Right ventricle myocardium inferior (tissue), 1 donor: Measurements from ENCODE around the gene ESR2. TPM values are rescaled to one million over a fixed set of nuclear protein-coding genes. Genes with fewer than 3 reads are reported as not detected.
"Not testable (repeated sequence)": the region's sequence is repeated elsewhere in the genome, so short reads cannot be mapped to it uniquely, and the experiment has no call there.

Source experiments
- ATAC-seq: fragments of 200-7000 bp; cut with Tn5 transposase; one replicate; pipeline ENCODE4 v1.9.1; 2020; ENCODE audit warnings: mild to moderate bottlenecking, moderate library complexity
- DNase-seq: peaks from one replicate; pipeline ENCODE4 v3.0.0; 2021; ENCODE audit errors: missing footprints
- intact Hi-C: fragments of 100-400 bp; cut with DNase I; formaldehyde crosslinking; loops from one replicate; pipeline ENCODE4 v1.11.0; 2022
- total RNA-seq: library from RNA; stranded (reverse); fragmentation: NEBNext Ultra II Directional; extraction: Animal tissue kit (Norgen Biotek cat#: 25700); gene quantifications from one replicate; pipeline ENCODE4 v1.2.1, GENCODE V29; 2021
- donor health status: DM: no; HTN: yes; CAD: no; lungs with severe emphysema.

ESR2 gene
- total RNA-seq, 1 donor from 2014 or later: 0.78 TPM

DNA sequence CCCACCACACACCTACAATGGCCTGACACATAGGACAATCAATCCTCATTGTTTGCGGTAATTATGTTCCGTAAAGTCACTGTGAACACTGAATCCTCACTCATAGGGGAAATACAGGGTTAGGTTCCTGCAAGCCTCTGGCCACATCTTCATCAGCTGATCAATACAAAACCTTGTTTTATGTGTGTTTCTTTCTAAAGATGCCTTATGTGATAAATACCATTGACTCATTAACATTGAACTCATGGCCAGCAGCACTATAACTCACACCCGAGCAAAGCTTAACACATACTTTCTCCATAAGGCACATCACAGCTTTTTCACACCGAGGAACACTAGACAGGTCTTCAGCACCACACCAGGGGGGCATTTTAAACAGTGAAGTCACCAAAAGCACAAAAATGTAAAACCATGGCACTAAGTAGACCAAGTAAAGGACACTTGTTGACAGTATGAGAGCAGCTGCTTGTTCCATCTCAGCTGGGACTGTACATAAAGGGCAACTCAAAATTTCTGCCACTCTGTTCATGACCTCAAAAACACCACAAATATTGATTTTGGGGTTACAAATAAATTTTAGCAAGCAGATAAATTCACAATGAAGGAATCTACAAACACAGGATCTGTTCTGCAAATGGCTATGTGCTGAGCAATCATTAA, 60.5 kb downstream of the ESR2 start:
- DNase-seq (no peak), ATAC-seq (no peak)
- intact Hi-C loops: no loop called here

DNA sequence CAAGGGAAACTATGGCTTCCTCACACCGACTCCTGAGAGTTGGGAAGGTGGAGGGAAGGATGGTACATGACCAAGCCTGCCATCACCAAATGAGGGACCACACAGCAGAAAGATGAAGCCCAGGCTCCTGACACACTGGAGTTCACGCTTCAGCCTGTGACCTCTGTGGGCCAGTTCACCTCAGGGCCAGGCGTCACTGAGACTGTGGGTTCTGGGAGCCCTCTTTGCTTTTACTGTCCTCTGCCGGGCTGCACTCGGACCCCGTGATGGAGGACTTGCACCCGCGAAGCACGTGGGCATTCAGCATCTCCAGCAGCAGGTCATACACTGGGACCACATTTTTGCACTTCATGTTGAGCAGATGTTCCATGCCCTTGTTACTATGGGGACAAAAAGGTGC, 61.2 kb downstream of the ESR2 start:
- intact Hi-C loops: no loop called here

DNA sequence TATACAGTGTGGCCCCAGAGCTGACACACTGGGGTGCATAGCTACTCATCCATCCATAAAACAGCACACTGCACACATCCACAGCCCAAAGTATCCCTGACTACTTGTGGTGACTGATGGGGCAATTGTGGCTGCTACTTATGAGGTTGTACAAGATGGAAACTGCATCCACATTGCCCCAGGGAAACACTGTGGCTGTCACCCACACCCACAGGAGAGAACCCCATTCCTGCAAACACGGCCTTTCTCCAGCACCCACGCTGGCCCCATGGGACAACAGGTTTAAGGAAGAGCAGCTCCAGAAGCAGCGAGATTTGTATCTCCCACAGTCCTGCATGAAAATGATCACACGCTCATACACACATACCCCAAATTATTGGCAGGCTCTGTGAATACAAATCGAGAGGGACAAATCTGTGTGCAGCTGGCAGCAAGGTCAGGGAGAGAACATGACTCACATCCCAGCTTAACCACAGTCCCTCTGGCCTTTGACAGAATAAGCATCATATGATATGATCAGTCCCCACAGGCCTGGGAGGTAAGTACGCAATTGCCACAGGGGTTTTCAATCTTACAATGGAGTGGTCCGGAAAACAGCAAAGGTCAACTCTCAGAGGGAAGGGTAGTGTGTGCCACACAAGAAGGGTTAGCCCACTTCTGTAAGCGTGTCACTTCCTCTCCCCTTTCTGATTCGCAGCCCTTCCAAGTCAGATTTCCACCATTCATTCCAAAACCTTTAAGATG, 61.9 kb downstream of the ESR2 start:
- intact Hi-C loops: no loop called here
- peak; percentile 54 for ATAC-seq
- no peak for DNase-seq

More for the DNA sequence above, 61.2 kb downstream of the ESR2 start:
- DNase-seq: no peak
- no peak for ATAC-seq

DNA sequence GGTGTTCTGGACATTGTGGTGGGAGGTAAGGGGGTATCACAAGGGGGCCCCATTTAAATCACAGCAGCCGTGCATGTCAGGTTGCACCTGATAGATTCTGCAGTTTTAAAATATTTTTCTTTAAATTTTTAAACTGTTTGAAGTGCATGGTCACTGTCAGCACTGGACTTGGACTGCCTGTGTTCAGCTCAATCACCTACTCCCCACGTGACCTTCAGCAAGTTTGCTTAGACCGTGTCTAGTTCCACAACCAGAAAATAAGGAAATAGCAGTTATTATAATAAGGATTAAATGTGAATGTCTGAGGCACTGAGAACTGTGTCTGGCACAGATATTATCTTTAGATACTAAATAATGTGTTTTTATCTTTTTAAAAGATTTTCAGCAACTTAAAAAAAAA, 64.7 kb downstream of the ESR2 start:
- intact Hi-C loops: no loop called here
- no peak for ATAC-seq
- DNase-seq: no peak

DNA sequence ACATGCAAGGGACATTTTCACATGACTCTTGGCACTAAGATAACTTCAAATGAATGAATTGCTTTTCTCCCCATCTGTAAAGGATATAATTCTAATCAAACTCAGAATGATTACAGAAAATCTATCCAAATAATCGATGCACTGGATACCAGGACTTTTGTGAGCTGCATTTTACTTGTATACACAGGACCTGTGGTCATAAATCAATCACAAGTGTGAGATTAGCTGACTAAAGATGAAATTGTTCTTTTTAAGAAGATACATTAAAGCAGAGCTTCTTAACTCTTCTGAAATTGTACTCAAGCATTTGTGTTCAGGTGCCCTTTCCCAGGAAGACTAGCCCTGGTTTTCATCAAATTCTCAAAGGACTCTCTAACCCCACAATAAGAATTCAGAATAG, 66.3 kb downstream of the ESR2 start:
- ATAC-seq (no peak), DNase-seq (no peak)
- intact Hi-C loops: no loop called here

DNA sequence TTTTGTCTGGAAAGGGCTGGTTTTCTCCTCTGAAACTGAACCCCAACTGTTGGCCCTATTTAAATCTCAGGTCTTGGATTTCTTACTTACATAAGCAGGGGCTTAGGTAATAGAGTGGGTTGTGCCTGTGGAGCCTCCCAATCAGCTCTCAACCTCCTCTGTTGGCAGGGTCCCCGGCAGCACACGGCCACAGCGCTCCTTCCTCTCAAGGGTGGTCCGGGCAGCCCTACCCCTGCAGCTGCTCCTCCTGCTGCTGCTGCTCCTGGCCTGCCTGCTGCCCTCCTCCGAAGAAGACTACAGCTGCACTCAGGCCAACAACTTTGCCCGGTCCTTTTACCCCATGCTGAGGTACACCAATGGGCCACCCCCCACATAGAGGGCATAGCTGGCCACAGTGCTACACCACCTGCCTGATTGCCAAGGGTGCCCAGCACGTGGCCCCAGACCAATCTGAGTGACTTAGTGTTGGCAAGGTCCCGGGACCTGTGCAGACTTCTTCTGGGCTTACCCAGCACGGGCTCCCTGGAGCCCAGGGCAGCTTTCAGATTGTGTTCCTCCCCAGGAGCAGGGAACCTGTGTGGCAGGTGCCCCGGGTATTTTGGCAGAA, 68.9 kb downstream of the ESR2 start:
- intact Hi-C loops: no loop called here
- DNase-seq (no peak), ATAC-seq (peak; percentile 58)

DNA sequence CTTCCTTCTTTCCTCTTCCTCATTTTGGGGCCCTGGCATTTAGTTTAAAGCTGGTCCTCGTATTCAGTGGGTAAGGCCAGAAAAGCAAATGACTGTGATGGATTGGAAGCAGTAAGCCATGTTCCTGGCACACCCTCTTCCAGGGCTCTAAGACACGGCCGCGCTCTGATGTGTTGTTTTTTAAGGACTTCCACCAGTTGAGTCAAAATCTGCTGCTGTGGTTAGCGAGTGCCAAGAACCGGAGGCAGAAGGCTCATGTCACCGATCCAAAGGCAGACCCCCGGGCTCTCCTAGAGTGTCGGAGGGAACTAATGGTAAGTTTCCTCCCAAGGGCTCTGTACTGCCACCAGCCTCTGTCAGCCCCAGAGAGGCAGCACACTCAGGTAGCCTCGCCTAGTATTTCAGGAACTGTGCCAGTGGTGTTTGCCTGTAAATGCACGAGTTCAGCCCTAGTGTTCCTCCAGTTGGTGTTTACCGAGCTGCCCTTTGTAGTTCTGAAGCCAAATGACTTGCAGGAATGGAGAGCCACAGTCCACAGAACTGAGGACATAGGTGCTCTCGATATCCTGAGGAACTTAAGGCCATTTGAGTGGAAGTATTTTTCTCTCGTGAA, 72.7 kb downstream of the ESR2 start:
- no peak for ATAC-seq
- no peak for DNase-seq
- intact Hi-C loops: no loop called here

DNA sequence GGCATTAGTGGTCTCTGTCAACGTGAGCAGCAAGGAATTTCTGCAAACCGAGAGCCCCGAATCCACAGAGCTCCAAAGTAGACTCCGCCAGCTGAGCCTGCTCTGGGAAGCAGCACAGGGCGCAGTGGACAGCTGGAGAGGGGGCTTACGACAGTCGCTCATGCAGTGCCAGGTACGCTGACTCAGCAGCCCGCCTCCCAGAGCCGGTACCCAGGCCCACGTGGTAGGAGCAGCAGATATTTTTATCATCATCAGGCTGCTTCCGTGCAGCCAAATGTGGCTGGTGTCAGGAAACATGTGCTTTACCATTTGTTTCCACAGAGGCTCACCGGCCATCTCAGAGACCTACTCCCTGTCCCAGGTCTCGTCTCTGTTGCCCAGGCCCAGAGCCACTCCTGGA, 73.7 kb downstream of the ESR2 start:
- DNase-seq (peak; percentile 77), ATAC-seq (peak; percentile 79)
- intact Hi-C loops: loop anchor here (1.0 kb wide), 1 partner anchor 23 kb away; no protein-coding TSS in a partner anchor

DNA sequence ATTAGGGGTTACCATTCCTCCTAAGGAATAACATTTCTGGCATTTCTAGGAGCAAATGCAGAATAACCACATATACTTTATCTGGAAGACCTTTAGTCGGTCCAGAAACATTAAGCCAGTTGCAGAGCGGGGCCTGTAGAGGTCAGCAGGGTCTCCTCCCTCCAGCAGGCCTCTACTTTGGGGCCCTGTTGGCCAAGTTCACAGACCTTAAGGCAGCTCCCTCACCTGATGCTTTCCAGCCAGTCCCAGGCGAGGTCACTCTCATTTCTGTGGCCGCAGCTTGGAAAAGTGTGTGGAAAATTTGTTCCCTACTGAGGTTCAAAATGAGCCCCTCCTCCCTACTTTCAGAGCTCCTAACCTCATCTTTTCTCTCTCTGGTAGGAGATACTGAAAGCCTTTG, 74.1 kb downstream of the ESR2 start:
- ATAC-seq (no peak), DNase-seq (no peak)
- intact Hi-C loops: loop anchor here (1.0 kb wide), 1 partner anchor 23 kb away; no protein-coding TSS in a partner anchor

DNA sequence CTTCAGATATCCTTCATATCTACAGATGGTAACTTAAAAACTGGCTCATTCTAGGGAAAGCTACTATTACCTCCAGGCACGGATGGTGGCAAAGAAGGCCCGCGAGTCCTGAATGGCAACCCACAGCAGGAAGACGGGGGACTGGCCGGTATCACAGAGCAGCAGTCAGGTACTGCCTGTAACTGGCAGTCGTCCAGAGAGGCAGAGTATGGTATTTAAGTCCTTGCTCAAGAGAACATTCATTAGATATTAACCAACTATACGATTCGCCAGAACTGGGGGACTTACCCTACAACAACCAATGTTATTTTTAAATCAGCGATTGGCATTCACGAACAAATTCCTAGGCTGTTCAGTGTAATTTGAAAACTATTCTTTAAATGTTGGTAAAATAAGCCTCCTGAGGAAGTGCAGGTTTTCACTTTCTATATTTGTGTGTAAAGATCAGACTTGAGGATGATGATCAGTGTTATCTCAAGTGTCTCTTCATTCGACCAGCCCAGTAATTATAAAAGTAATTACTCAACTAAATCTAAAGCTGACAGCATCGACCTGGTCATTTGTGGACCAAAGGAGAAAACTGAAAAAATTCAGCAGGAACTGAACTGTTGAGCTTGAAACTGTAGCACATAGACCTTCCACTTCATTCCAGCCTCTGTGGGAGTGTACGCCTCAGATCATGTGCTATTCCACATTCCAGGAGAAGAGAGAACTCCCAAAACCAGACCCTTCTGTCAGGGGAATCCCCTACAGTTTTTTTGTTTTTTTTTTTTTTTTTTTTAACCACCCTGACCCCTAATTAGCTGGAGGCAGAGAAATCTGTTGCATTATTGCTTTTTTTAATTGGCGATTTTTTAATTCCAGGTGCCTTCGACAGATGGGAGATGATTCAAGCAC, 75.6 kb downstream of the ESR2 start:
- DNase-seq (no peak), ATAC-seq (peak; percentile 69)
- intact Hi-C loops: no loop called here

DNA sequence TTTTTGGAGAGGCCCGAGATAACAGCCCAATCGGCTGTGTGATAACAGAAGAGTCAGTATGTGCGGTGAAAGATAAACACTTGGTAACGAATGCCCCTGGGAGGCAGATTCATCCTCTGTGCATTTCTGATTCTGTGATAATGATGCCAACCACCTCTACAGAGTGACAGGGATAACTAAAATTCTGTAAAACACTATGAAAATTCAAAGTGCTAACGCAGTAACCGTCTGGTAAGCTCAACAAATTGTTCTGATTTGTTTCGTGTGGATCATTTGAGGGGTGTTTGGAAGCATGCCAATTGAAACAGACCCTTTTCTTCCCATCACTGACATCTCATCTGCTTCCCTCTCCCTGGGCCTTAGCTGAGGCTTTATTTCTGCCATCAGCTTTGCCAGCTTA, 76.3 kb downstream of the ESR2 start:
- intact Hi-C loops: no loop called here
- no peak for DNase-seq
- ATAC-seq: no peak

DNA sequence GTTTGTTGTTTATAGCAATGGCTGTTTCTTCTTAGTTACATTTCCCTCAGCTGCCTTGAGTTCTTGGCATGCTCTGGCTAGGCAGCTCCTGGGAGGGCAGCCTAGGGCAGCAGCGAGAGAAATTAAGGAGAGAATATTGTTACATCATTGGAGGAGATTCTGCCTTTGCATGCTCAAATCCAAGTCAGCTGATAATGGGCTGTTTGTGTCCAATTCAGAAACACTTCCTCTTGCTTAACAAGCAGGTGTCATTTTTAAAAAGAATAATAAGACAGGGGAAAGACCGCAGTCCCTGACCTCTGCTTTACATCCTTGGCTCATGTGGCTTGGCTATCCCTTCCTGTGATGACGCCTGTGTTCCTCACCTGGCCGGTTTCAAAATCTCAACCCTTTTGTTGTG, 76.9 kb downstream of the ESR2 start:
- DNase-seq: no peak
- peak; percentile 20 for ATAC-seq
- intact Hi-C loops: no loop called here

DNA sequence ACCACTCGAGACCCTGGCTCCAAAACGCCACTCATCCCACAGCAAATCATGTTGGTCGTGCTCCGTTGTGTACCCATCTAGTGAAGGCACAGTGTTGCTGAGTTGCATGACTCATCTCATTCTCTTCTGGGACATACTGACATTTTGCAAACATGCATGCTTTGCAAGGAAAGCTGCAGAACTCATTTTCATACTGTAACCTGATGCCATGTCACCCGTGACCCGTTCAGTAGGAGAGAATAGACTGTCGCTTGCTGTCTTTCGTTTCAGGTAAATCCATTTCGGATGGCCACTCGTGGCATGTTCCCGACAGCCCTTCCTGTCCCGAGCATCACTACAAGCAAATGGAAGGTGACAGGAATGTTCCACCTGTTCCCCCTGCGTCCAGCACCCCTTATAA, 78.2 kb downstream of the ESR2 start:
- DNase-seq: no peak
- intact Hi-C loops: no loop called here
- ATAC-seq: no peak

DNA sequence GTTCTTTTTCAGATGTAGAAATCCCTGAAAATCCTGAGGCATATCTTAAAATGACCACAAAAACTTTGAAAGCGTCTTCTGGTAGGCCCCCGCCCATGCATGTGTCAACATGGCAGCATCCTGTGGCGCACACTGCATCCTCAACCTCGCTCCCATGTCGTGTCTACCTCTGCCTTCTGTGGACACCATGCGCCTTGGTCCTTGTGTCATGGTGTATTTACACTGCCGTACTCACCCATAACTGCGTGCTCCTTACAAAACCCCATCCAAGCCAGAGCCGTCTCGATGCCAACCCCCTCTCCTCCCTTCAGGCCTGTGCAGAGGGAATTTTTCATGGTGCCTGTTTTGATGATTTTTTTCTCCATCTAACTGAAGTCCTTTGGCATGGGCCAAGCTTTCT, 78.9 kb downstream of the ESR2 start:
- ATAC-seq (no peak), DNase-seq (no peak)
- intact Hi-C loops: no loop called here

DNA sequence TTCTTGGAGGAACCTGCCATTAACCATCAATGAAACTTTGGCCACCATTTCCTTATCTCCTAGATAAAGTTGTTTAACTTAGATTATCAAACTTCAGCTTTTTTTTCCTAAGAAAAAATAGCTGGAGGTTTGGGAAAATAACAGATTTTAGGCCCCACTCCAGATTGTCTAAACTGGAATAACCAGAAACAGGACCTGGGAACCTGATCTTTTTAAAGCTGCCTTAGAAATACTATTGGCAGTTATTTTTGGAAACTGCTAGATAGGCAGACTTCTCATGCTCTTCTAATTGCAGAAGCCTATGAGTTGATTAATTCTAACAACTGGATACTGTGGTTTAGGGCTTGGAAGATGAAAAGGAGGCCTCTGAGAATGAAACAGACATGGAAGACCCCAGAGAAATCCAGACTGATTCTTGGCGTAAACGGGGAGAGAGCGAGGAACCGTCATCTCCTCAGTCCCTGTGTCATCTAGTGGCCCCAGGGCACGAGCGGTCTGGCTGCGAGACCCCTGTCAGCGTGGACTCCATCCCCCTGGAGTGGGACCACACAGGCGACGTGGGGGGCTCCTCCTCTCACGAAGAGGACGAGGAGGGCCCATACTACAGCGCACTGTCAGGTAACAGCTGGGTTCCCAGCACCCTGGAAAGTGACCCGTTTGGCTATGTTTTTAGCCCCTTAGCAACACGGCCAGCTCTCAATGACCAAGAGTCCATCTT, 80.2 kb downstream of the ESR2 start:
- intact Hi-C loops: no loop called here
- ATAC-seq (no peak), DNase-seq (no peak)

DNA sequence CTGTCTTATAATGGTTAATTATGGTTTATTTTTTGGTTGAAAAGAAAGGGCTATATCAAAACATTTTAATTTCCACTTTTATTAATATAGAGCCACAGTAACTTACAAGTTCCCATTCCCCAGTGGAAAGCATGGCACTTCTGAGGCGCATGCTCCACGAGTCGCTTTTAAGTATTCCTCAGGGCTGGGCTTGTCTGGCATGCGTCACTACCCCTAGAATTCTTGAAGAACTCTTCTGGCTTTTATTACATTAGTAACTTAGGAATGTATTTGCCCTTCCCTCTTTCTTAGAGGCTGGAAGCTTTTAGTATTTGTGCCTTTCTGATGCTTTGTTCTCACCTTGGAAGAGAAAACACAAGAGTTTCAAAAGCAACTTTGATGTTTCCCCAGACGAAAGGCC, 81.1 kb downstream of the ESR2 start:
- intact Hi-C loops: no loop called here
- no peak for DNase-seq
- no peak for ATAC-seq

DNA sequence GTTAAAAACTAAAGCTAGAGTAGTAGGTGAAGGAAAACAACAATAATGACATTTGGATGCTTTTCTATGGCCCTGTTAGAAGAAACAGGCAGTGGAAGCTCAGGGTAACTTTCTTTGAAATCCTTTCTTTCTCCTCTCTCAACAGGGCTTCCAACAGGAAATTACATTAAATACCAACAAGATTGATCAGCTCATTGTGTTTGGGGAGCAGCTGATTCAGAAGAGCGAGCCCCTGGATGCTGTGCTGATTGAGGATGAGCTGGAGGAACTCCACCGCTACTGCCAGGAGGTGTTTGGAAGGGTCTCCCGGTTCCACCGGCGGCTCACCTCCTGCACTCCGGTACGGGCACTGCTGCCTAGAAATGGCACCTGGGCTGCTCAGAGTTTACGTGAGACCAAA, 81.5 kb downstream of the ESR2 start:
- DNase-seq: no peak
- intact Hi-C loops: no loop called here

DNA sequence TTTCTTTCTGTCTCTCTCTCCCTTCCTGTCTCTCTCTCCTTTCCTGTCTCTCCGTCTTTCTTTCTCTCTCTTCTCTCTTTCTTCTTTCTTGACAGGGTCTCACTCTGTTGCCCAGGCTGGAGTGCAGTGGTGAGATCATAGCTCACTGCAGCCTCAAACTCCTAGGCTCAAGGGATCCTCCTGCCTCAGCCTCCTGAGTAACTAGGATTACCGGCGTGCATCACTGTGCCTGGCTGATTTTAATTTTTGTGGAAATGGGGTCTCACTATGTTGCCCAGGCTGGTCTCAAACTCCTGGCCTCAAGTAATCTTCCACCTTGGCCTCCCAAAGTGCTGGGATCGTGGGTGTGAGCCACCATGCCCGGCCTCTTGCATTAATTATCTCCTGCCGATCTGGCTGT, 83.3 kb downstream of the ESR2 start:
- intact Hi-C loops, DNase-seq, ATAC-seq: not testable (repeated sequence)

More for the DNA sequence above, 81.5 kb downstream of the ESR2 start:
- ATAC-seq: no peak
